Activated CD4-positive, alpha-beta T cell treated with anti-CD3 and anti-CD28 coated beads, Interleukin-2, amount 50 U/mL, for 4 hours (primary cell): Measurements from ENCODE around the gene NPSR1.
"Not testable (repeated sequence)": the region's sequence is repeated elsewhere in the genome, so short reads cannot be mapped to it uniquely, and the experiment has no call there.

Source experiments
- DNase-seq, 2 experiments: peaks; one replicate each; pipeline ENCODE4 v3.0.0-alpha.2; 2020

NPSR1 gene

GRCh38 chr7:34839645-34840044, 181.6 kb downstream of the NPSR1 start:
- no peak for DNase-seq

- DNase-seq: no peak
Measured at GRCh38 chr7:34840176-34840785, 182.3 kb downstream of the NPSR1 start.

- no peak for DNase-seq
Measured at GRCh38 chr7:34841326-34841725, 183.3 kb downstream of the NPSR1 start.

GRCh38 chr7:34842782-34843181, 184.8 kb downstream of the NPSR1 start:
- DNase-seq: no peak

GRCh38 chr7:34844406-34844805, 186.4 kb downstream of the NPSR1 start:
- DNase-seq: no peak

GRCh38 chr7:34844936-34845665, 187.1 kb downstream of the NPSR1 start:
- DNase-seq: no peak

GRCh38 chr7:34845666-34846361, 187.8 kb downstream of the NPSR1 start:
- DNase-seq: no peak

GRCh38 chr7:34846976-34847375, 189.0 kb downstream of the NPSR1 start:
- no peak for DNase-seq

- no peak for DNase-seq
Measured at GRCh38 chr7:34848670-34849069, 190.7 kb downstream of the NPSR1 start.

GRCh38 chr7:34849163-34849960, 191.3 kb downstream of the NPSR1 start:
- DNase-seq: no peak

- DNase-seq: no peak
Measured at GRCh38 chr7:34849986-34850385, 192.0 kb downstream of the NPSR1 start.

GRCh38 chr7:34850681-34851080, 192.7 kb downstream of the NPSR1 start:
- DNase-seq: no peak

GRCh38 chr7:34851431-34851830, 193.4 kb downstream of the NPSR1 start:
- no peak for DNase-seq

GRCh38 chr7:34858444-34858843, 200.4 kb downstream of the NPSR1 start:
- DNase-seq: not testable (repeated sequence)

GRCh38 chr7:34859281-34859680, 201.3 kb downstream of the NPSR1 start:
- DNase-seq: not testable (repeated sequence)

GRCh38 chr7:34866222-34866621, 208.2 kb downstream of the NPSR1 start:
- DNase-seq: not testable (repeated sequence)

- DNase-seq: not testable (repeated sequence)
Measured at GRCh38 chr7:34867341-34867740, 209.3 kb downstream of the NPSR1 start.

- DNase-seq: not testable (repeated sequence)
Measured at GRCh38 chr7:34868602-34869001, 210.6 kb downstream of the NPSR1 start.

GRCh38 chr7:34869057-34869456, 211.0 kb downstream of the NPSR1 start:
- DNase-seq: no peak

- DNase-seq: not testable (repeated sequence)
Measured at GRCh38 chr7:34870041-34870440, 212.0 kb downstream of the NPSR1 start.

- DNase-seq: not testable (repeated sequence)
Measured at GRCh38 chr7:34874329-34874728, 216.3 kb downstream of the NPSR1 start.

GRCh38 chr7:34875481-34875880, 217.5 kb downstream of the NPSR1 start:
- no peak for DNase-seq
